MM.1S (cell line): ENCODE results near the gene FBXO8.
"Not testable (repeated sequence)": the region's sequence is repeated elsewhere in the genome, so short reads cannot be mapped to it uniquely, and the experiment has no call there.

Experiments
- DNase-seq: peaks from one replicate; pipeline ENCODE4 v3.0.0-alpha.2; 2015
- H2AFZ ChIP-seq: fragments of 300-600 bp; sonication (generic); 2 replicates; pipeline ENCODE4 v1.6.0; 2016; ENCODE audit warnings: antibody characterized with exemption, low read length
- H3F3A ChIP-seq: fragments of 300-600 bp; sonication (generic); 2 replicates; pipeline ENCODE4 v1.6.1; 2016; ENCODE audit warnings: mild to moderate bottlenecking, antibody characterized with exemption, low read length, moderate library complexity, mixed read lengths; ENCODE audit not compliant: insufficient read depth
- H3K27ac ChIP-seq: fragments of 300-600 bp; sonication (generic); 2 replicates; pipeline ENCODE4 v1.5.1; 2016; ENCODE audit warnings: mild to moderate bottlenecking, low read length
- H3K27me3 ChIP-seq: fragments of 300-600 bp; sonication (generic); replicated peaks from 2 replicates; pipeline ENCODE4 v1.6.0; 2016; ENCODE audit warnings: low read length; ENCODE audit not compliant: insufficient read depth
- H3K36me3 ChIP-seq: fragments of 300-600 bp; sonication (generic); replicated peaks from 2 replicates; pipeline ENCODE4 v1.6.1; 2016; ENCODE audit warnings: mild to moderate bottlenecking, low read length, mixed read lengths; ENCODE audit not compliant: insufficient read depth
- H3K4me1 ChIP-seq: fragments of 300-600 bp; sonication (generic); 2 replicates; pipeline ENCODE4 v1.6.1; 2016; ENCODE audit warnings: low read length, mixed read lengths
- H3K4me2 ChIP-seq: fragments of 300-600 bp; sonication (generic); 2 replicates; pipeline ENCODE4 v1.6.0; 2016; ENCODE audit warnings: low read depth, low read length
- H3K4me3 ChIP-seq: fragments of 300-600 bp; sonication (generic); 2 replicates; pipeline ENCODE4 v1.5.1; 2016; ENCODE audit warnings: low read length, mixed read lengths
- H3K79me2 ChIP-seq: fragments of 300-600 bp; sonication (generic); 2 replicates; pipeline ENCODE4 v1.6.1; 2016; ENCODE audit warnings: mixed run types, low read length, mixed read lengths
- H3K9ac ChIP-seq: fragments of 300-600 bp; sonication (generic); 2 replicates; pipeline ENCODE4 v1.6.1; 2016; ENCODE audit warnings: low read length, mixed read lengths
- H3K9me2 ChIP-seq: fragments of 300-600 bp; sonication (generic); replicated peaks from 2 replicates; pipeline ENCODE4 v1.6.1; 2016; ENCODE audit warnings: mild to moderate bottlenecking, low read length, mixed read lengths; ENCODE audit not compliant: insufficient read depth
- H3K9me3 ChIP-seq: fragments of 300-600 bp; sonication (generic); replicated peaks from 2 replicates; pipeline ENCODE4 v1.6.1; 2016; ENCODE audit warnings: mild to moderate bottlenecking, low read length, mixed read lengths; ENCODE audit not compliant: insufficient read depth
- H4K20me1 ChIP-seq: fragments of 300-600 bp; sonication (generic); 2 replicates; pipeline ENCODE4 v1.6.1; 2016; ENCODE audit warnings: mild to moderate bottlenecking, low read length, moderate library complexity, mixed read lengths; ENCODE audit not compliant: insufficient read depth
- CTCF ChIP-seq: fragments of 300-600 bp; sonication (generic); IDR thresholded peaks from 2 replicates; pipeline ENCODE4 v1.5.1; 2016; ENCODE audit warnings: antibody characterized with exemption, low read length, mixed read lengths
- EZH2 ChIP-seq: fragments of 300-600 bp; sonication (generic); optimal IDR thresholded peaks from 2 replicates; pipeline ENCODE3; 2017; ENCODE audit warnings: low read depth, mild to moderate bottlenecking, antibody characterized with exemption, low read length, mixed read lengths
- EZH2phosphoT487 ChIP-seq: fragments of 300-600 bp; sonication (generic); IDR thresholded peaks from 2 replicates; pipeline ENCODE4 v1.6.1; 2018; ENCODE audit warnings: antibody characterized with exemption, low read length

The FBXO8 gene

GRCh38 chr4:174304664-174305063, 21.2 kb upstream of the FBXO8 start:
- Histone ChIP-seq H3K4me1 (no peaks in the 10 kb centered on the region), H3F3A (no peaks in the 10 kb centered on the region), H3K4me3 (no peak overlapping the region), H3K9ac (no peak overlapping the region), H4K20me1 (no peaks in the 10 kb centered on the region), H2AFZ (no peak overlapping the region), H3K27me3 (no peaks in the 10 kb centered on the region), H3K9me3 (no peaks in the 10 kb centered on the region), H3K27ac (no peak overlapping the region), H3K9me2 (no peaks in the 10 kb centered on the region), H3K4me2 (no peak overlapping the region), H3K36me3 (no peaks in the 10 kb centered on the region; the same call in 1 of the 2 replicates), H3K79me2 (no peaks in the 10 kb centered on the region)
- TF ChIP-seq EZH2phosphoT487: no peak
- no peak for TF ChIP-seq EZH2
- no peak for TF ChIP-seq CTCF
- DNase-seq: no peak

DNA sequence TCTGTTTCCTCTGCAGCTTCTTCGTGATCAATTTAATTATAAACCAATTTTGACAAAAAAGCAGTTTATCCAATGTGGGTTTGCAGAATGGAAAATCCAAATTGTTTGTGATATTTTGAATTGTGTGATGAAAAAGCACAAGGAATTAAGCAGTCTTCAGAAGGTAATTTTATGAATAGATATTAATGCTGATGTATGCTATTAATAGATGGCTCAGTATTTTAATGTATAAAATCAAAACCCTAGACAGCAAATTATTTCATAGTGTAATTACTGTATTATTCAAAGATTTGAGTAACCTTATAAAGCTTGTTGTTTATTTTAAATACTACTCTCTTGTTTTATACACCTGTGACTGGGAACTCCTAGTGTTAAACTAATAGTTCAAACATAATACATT, 20.2 kb upstream of the FBXO8 start:
- no peak for DNase-seq
- Histone ChIP-seq H3K4me1 (no peaks in the 10 kb centered on the region), H3K9ac (no peak overlapping the region), H3K4me2 (no peak overlapping the region), H2AFZ (no peak overlapping the region), H3K9me2 (no peaks in the 10 kb centered on the region), H4K20me1 (no peaks in the 10 kb centered on the region), H3K27ac (no peak overlapping the region), H3F3A (no peaks in the 10 kb centered on the region), H3K27me3 (no peaks in the 10 kb centered on the region), H3K9me3 (no peaks in the 10 kb centered on the region), H3K79me2 (no peaks in the 10 kb centered on the region), H3K4me3 (no peak overlapping the region), H3K36me3 (no peaks in the 10 kb centered on the region; the same call in 1 of the 2 replicates)
- no peak for TF ChIP-seq EZH2phosphoT487
- no peak for TF ChIP-seq CTCF
- TF ChIP-seq EZH2: no peak

DNA sequence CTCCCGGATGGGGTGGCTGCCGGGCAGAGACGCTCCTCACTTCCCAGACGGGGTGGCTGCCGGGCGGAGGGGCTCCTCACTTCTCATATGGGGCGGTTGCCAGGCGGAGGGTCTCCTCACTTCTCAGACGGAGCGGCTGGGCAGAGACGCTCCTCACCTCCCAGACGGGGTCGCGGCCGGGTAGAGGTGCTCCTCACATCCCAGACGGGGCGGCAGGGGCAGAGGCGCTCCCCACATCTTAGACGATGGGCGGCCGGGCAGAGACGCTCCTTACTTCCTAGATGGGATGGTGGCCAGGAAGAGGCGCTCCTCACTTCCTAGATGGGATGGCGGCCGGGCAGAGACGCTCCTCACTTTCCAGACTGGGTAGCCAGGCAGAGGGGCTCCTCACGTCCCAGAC, 11.7 kb upstream of the FBXO8 start:
- not testable (repeated sequence) for H3K4me1 ChIP-seq, H3K27me3 ChIP-seq, H3K9ac ChIP-seq, H3F3A ChIP-seq, H2AFZ ChIP-seq, H3K4me3 ChIP-seq, H3K9me2 ChIP-seq, DNase-seq, H4K20me1 ChIP-seq, H3K4me2 ChIP-seq, H3K9me3 ChIP-seq, H3K27ac ChIP-seq, H3K36me3 ChIP-seq
- peaks cover 25% of the 10 kb centered on the region for H3K79me2 ChIP-seq

- H3K27ac ChIP-seq, H3F3A ChIP-seq, H3K27me3 ChIP-seq, H3K9ac ChIP-seq, DNase-seq, H3K36me3 ChIP-seq, H3K9me2 ChIP-seq, H3K9me3 ChIP-seq, H4K20me1 ChIP-seq, H2AFZ ChIP-seq, H3K4me3 ChIP-seq, H3K4me1 ChIP-seq, H3K4me2 ChIP-seq: not testable (repeated sequence)
- peaks cover 30% of the 10 kb centered on the region for H3K79me2 ChIP-seq
These were observed 11.2 kb upstream of the FBXO8 start for GRCh38 chr4:174294641-174295040.
